HEK293T (cell line): ENCODE measurements around the gene CD4.

Experiments used
- BHLHE40 ChIP-seq: fragments of 450-650 bp; IDR thresholded peaks from 2 replicates; pipeline ENCODE4 v1.6.1; 2016; ENCODE audit warnings: mild to moderate bottlenecking, moderate library complexity, borderline replicate concordance
- ELF4 ChIP-seq: fragments of 450-650 bp; IDR thresholded peaks from 2 replicates; pipeline ENCODE4 v1.6.1; 2017; ENCODE audit warnings: antibody characterized with exemption
- FOXK2 ChIP-seq: fragments of 450-650 bp; IDR thresholded peaks from 2 replicates; pipeline ENCODE4 v1.6.1; 2016; ENCODE audit warnings: mild to moderate bottlenecking
- FOXM1 ChIP-seq: fragments of 450-650 bp; IDR thresholded peaks from 2 replicates; pipeline ENCODE4 v1.6.1; 2017; ENCODE audit warnings: mild to moderate bottlenecking, borderline replicate concordance
- HDGF ChIP-seq: fragments of 450-650 bp; IDR thresholded peaks from 2 replicates; pipeline ENCODE4 v1.6.1; 2017; ENCODE audit warnings: antibody characterized with exemption, borderline replicate concordance
- L3MBTL2 ChIP-seq: fragments of 450-650 bp; conservative IDR thresholded peaks from 2 replicates; pipeline ENCODE4 v1.6.1; 2016; ENCODE audit warnings: mild to moderate bottlenecking
- LEF1 ChIP-seq: fragments of 450-650 bp; IDR thresholded peaks from 2 replicates; pipeline ENCODE4 v1.6.1; 2017; ENCODE audit warnings: mild to moderate bottlenecking, borderline replicate concordance
- SP1 ChIP-seq: fragments of 450-650 bp; IDR thresholded peaks from 2 replicates; pipeline ENCODE4 v1.6.1; 2017
- SUZ12 ChIP-seq: fragments of 450-650 bp; IDR thresholded peaks from 2 replicates; pipeline ENCODE4 v1.6.1; 2016; ENCODE audit warnings: mild to moderate bottlenecking
- TARDBP ChIP-seq: fragments of 450-650 bp; IDR thresholded peaks from 2 replicates; pipeline ENCODE4 v1.6.1; 2016
- TF ChIP-seq, protein P1 (sequence below): fragments of 450-650 bp; IDR thresholded peaks from 2 replicates; pipeline ENCODE4 v1.6.1; 2016

- TF ChIP-seq BHLHE40, result no peak
- TF ChIP-seq FOXM1, result no peak
- TF ChIP-seq FOXK2, result no peak
- TF ChIP-seq, protein P1, sequence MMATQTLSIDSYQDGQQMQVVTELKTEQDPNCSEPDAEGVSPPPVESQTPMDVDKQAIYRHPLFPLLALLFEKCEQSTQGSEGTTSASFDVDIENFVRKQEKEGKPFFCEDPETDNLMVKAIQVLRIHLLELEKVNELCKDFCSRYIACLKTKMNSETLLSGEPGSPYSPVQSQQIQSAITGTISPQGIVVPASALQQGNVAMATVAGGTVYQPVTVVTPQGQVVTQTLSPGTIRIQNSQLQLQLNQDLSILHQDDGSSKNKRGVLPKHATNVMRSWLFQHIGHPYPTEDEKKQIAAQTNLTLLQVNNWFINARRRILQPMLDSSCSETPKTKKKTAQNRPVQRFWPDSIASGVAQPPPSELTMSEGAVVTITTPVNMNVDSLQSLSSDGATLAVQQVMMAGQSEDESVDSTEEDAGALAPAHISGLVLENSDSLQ, result no peak
- no peak for TF ChIP-seq SUZ12
- no peak for TF ChIP-seq LEF1
- TF ChIP-seq L3MBTL2, result no peak
- TF ChIP-seq HDGF, result no peak
- no peak for TF ChIP-seq SP1
- no peak for TF ChIP-seq ELF4
- TF ChIP-seq TARDBP, result no peak
These were observed 5.8 kb downstream of the CD4 start for GRCh38 chr12:6795088-6795487.
